GM12878 (cell line): ENCODE measurements around the gene ITGB5. TPM values are rescaled to one million over a fixed set of nuclear protein-coding genes. Genes with fewer than 3 reads are reported as not detected.

Experiments
- ATAC-seq: fragments of 200-7000 bp; cut with Tn5 transposase; 3 replicates; pipeline ENCODE4 v1.9.1; 2020; ENCODE audit warnings: mild to moderate bottlenecking, moderate library complexity
- BruUV-seq: library from RNA; stranded (reverse); fragments of 400-500 nt; replicated peaks from 2 replicates; lab custom pipeline; 2021; lab: Mats Ljungman, UMichigan
- CTCF ChIA-PET: fragments of 300-600 bp; sonication (Branson Sonifier 250); formaldehyde crosslinking; extraction: SDS; loops from one replicate; lab custom pipeline; 2021; ENCODE audit warnings: inconsistent platforms; lab: Yijun Ruan, JAX
- POLR2A ChIA-PET: fragments of 350-600 bp; formaldehyde crosslinking; extraction: SDS; loops from one replicate; lab custom pipeline; 2021; ENCODE audit warnings: inconsistent platforms; lab: Charles Lee
- RAD21 ChIA-PET: fragments of 300-600 bp; sonication (Branson Sonifier 250); formaldehyde crosslinking; loops from one replicate; lab custom pipeline; 2023; ENCODE audit warnings: antibody characterized with exemption; ENCODE audit not compliant: unreplicated experiment; lab: Charles Lee
- SMC1A ChIA-PET: fragments of 300-600 bp; sonication (Branson Sonifier 250); formaldehyde crosslinking; loops from one replicate; lab custom pipeline; 2023; ENCODE audit not compliant: unreplicated experiment, uncharacterized antibody; lab: Charles Lee
- DNase-seq: peaks from one replicate; pipeline ENCODE4 v3.0.0-alpha.2; 2011; ENCODE audit warnings: low read depth, low spot score
- FAIRE-seq: peaks from 3 replicates; lab custom pipeline; 2011; peaks lifted over from hg19 to GRCh38; lab: Jason Lieb, UNC
- H2AFZ ChIP-seq: 2 replicates; pipeline ENCODE4 v1.6.0; 2011; ENCODE audit warnings: low read depth, low read length, control low read depth; ENCODE audit not compliant: control insufficient read depth
- H3K27ac ChIP-seq: 2 replicates; pipeline ENCODE4 v1.5.1; 2011; ENCODE audit warnings: control low read depth; ENCODE audit not compliant: control insufficient read depth, insufficient read depth
- H3K27me3 ChIP-seq, 2 experiments: replicated peaks in 1 of 2; 2 replicates each; pipeline versions ENCODE4 v1.6.0 to v1.6.1; 2011; ENCODE audit warnings: low read length in 1 of 2; ENCODE audit not compliant: control insufficient read depth in 2 of 2, insufficient read depth in 2 of 2
- H3K36me3 ChIP-seq, 2 experiments: 2 replicates each; pipeline ENCODE4 v1.5.1; 2011; ENCODE audit warnings: low read length in 1 of 2; ENCODE audit not compliant: control insufficient read depth in 2 of 2, insufficient read depth in 2 of 2
- H3K4me1 ChIP-seq: 2 replicates; pipeline ENCODE4 v1.6.1; 2011; ENCODE audit warnings: mild to moderate bottlenecking, low read length, moderate library complexity, mixed read lengths; ENCODE audit not compliant: control insufficient read depth, insufficient read depth
- H3K4me2 ChIP-seq: 2 replicates; pipeline ENCODE4 v1.6.0; 2011; ENCODE audit warnings: control low read depth; ENCODE audit not compliant: control insufficient read depth, insufficient read depth
- H3K4me3 ChIP-seq: fragments of 200-600 bp; sonication (generic); 2 replicates; pipeline ENCODE4 v1.5.1; 2016
- H3K79me2 ChIP-seq: 2 replicates; pipeline ENCODE4 v1.6.0; 2011; ENCODE audit warnings: low read length; ENCODE audit not compliant: control insufficient read depth, insufficient read depth
- H3K9ac ChIP-seq: 2 replicates; pipeline ENCODE4 v1.8.0; 2011; ENCODE audit warnings: low read length, control low read depth, mixed read lengths; ENCODE audit not compliant: control insufficient read depth, insufficient read depth
- H3K9me3 ChIP-seq: replicated peaks from 3 replicates; pipeline ENCODE4 v1.5.1; 2011; ENCODE audit warnings: mild to moderate bottlenecking, low read length; ENCODE audit not compliant: control insufficient read depth, insufficient read depth
- H4K20me1 ChIP-seq: 2 replicates; pipeline ENCODE4 v1.6.0; 2011; ENCODE audit not compliant: control insufficient read depth, insufficient read depth
- CEBPB ChIP-seq, 2 experiments: fragments of 150-350 bp in 1 of 2; IDR thresholded peaks; 2 replicates each; pipeline ENCODE4 v1.6.1; 2012 to 2014; ENCODE audit warnings: low read depth in 2 of 2, low read length in 2 of 2, borderline replicate concordance in 1 of 2, inconsistent platforms in 1 of 2
- CHD2 ChIP-seq: IDR thresholded peaks from 2 replicates; pipeline ENCODE4 v1.6.1; 2011; ENCODE audit warnings: low read depth, low read length, improper control_type of control experiment, borderline replicate concordance
- HCFC1 ChIP-seq: fragments of 150-350 bp; IDR thresholded peaks from 2 replicates; pipeline ENCODE4 v1.6.1; 2014; ENCODE audit warnings: low read length
- MEF2B ChIP-seq: fragments of 450-650 bp; IDR thresholded peaks from 2 replicates; pipeline ENCODE4 v1.6.1; 2018; ENCODE audit warnings: mild to moderate bottlenecking, moderate library complexity; ENCODE audit not compliant: partially characterized antibody, poor library complexity, severe bottlenecking
- MXI1 ChIP-seq: fragments of 150-350 bp; IDR thresholded peaks from 2 replicates; pipeline ENCODE4 v1.6.1; 2011; ENCODE audit warnings: low read depth, mild to moderate bottlenecking, inconsistent platforms, low read length, improper control_type of control experiment
- SREBF1 ChIP-seq: IDR thresholded peaks from 2 replicates; pipeline ENCODE4 v1.6.1; 2012; ENCODE audit warnings: mild to moderate bottlenecking, low read length
- SUPT20H ChIP-seq: IDR thresholded peaks from 2 replicates; pipeline ENCODE4 v1.6.1; 2011; ENCODE audit warnings: low read depth, mild to moderate bottlenecking, low read length, moderate library complexity, borderline replicate concordance; ENCODE audit not compliant: control insufficient read depth
- ZBED1 ChIP-seq: IDR thresholded peaks from 2 replicates; pipeline ENCODE4 v1.6.1; 2016; ENCODE audit warnings: borderline replicate concordance
- WGBS: methylation state at CpG from one replicate; pipeline ENCODE4 v1.1.6; 2016; ENCODE audit warnings: low lambda C conversion rate; ENCODE audit not compliant: insufficient replicate concordance, insufficient coverage; ENCODE audit errors: missing lambda C conversion rate; 5-methylcytosine and 5-hydroxymethylcytosine counted together
- in situ Hi-C: fragments of 300-500 bp; cut with MboI; formaldehyde crosslinking; loops from 9 replicates; pipeline ENCODE4 v1.14.3; 2018; ENCODE audit warnings: mixed read lengths
- intact Hi-C: fragments of 100-400 bp; cut with micrococcal nuclease; formaldehyde crosslinking; loops from one replicate; pipeline ENCODE4 v1.14.2; 2022; ENCODE audit not compliant: unreplicated experiment
- polyA plus RNA-seq, 11 experiments: library from polyadenylated mRNA; depleted of rRNA in 4 of 11; unstranded in 6 of 11; stranded (reverse) in 5 of 11; fragments of >200 nt; fragmentation: Nextera tagmentation in 4 of 11; fragmentation: Illumina TruSeq in 1 of 11; extraction: Ambion mirVana in 4 of 11; extraction: Trizol in 1 of 11; gene quantifications; 1 replicate in 1 of 11; 2 replicates in 10 of 11; pipeline versions ENCODE4 v1.2.1 to v1.2.3, GENCODE V29; 2011 to 2016; ENCODE audit warnings: inconsistent platforms in 2 of 11, missing spikeins in 2 of 11, low read depth in 1 of 11
- total RNA-seq, 4 experiments: library from RNA; depleted of rRNA in 3 of 4; stranded (reverse); fragments of >200 nt in 3 of 4; fragmentation: Illumina TruSeq in 1 of 4; extraction: Trizol in 1 of 4; gene quantifications; 2 replicates each; pipeline versions ENCODE4 v1.2.1 to v1.2.3, GENCODE V29; 2013 to 2021
- TF ChIP-seq, protein P1 (sequence below): IDR thresholded peaks from 2 replicates; pipeline ENCODE4 v1.6.1; 2012; ENCODE audit warnings: low read length, inconsistent platforms
- TF ChIP-seq, protein P2 (sequence below): fragments of 450-650 bp; IDR thresholded peaks from 2 replicates; pipeline ENCODE4 v1.6.1; 2016; ENCODE audit warnings: mild to moderate bottlenecking
- TF ChIP-seq, protein P3 (sequence below): fragments of 450-650 bp; IDR thresholded peaks from 2 replicates; pipeline ENCODE4 v1.6.1; 2018; ENCODE audit warnings: borderline replicate concordance, mild to moderate bottlenecking; ENCODE audit not compliant: partially characterized antibody
- TF ChIP-seq, protein P4 (sequence below): IDR thresholded peaks from 2 replicates; pipeline ENCODE4 v1.6.1; 2011; ENCODE audit warnings: borderline replicate concordance, low read depth, mild to moderate bottlenecking, moderate library complexity, low read length; ENCODE audit not compliant: insufficient read depth, poor library complexity, severe bottlenecking

Gene ITGB5
- total and polyA plus RNA-seq, 10 of the 15 experiments (the other 5 are each of a cell fraction or from before 2014, with no cell fraction given): 0.05 to 10.0 (median 0.83) TPM; not detected in 2

DNA sequence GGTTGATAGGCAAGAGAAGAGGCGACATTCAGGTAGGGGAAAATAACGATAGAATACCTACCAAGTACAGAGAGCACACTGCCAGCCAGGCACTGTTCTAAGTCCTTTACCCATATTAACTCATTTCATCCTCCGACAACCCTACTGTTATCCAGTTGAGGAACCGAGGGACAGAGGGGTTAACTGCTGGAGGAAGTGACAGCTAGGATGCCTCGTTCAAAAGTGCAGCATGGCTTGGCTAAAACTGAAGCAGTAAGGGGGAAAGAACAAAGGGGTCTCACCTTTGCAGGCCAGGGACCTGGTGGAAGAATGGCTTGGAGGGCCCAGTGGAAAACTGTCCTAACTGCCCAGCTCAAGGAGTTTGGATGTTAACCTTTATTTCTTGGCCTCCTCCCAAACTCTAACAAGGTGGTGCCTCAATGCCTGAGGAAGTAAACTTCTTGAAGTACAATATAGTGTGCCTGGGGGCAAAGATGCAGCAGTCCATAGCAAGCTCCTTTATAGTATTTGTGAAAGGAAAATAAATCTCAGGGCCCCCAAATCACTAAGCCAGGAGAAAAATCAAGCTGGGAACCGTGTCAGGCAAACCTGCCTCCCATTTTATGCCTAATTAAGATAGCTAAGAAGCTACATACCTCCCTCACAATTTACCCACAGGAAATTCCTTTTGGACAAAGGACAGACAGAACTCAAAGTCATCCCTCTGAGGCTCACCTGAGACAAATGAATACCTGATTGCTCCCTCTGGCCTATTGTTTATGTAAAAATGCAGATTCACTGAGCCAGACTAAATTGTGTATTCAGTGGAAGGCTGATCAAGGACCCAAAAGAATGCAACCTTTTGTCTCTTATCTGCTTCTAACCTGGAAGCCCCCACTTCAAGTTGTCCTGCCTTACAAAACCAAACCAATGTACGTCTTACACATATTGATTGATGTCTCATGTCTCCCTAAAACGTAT lies 1.6 kb upstream of the ITGB5 start:
- intact Hi-C loops: no loop called here
- RAD21 ChIA-PET: interaction anchor here (1.3 to 1.9 kb wide), 2 partner anchors 12 to 127 kb away, joined by 4 to 9 read pairs; no protein-coding TSS in a partner anchor
- in situ Hi-C loops: no loop called here

More for the DNA sequence above, 1.6 kb upstream of the ITGB5 start:
- H3K27me3 ChIP-seq: peaks cover 0 to 4% of the 10 kb centered on the region in 2 experiments; a peak in 3 of 4 replicates
- no peaks in the 10 kb centered on the region for H3K9me3 ChIP-seq
- H3K27ac ChIP-seq: no peak overlapping the region
- SMC1A ChIA-PET: interaction anchor here (1.3 to 2.3 kb wide), 4 partner anchors 9 to 127 kb away, joined by 3 to 12 read pairs (median 3); no protein-coding TSS in a partner anchor
- no peaks in the 10 kb centered on the region for H3K4me1 ChIP-seq
- 42% methylated on average over 8 of the region's 8 CpGs for WGBS
- POLR2A ChIA-PET: interaction anchor here (2.0 kb wide), 1 partner anchor 12 kb away, joined by 10 read pairs; no protein-coding TSS in a partner anchor
- H3K79me2 ChIP-seq: no peaks in the 10 kb centered on the region
- BruUV-seq: no TSS peak
- H4K20me1 ChIP-seq: no peaks in the 10 kb centered on the region
- DNase-seq (no peak), FAIRE-seq (peak; percentile 7)
- CTCF ChIA-PET: interaction anchor here (0.8 to 4.3 kb wide), 3 partner anchors 11 to 128 kb away, joined by 3 to 25 read pairs (median 9); no protein-coding TSS in a partner anchor
- H2AFZ ChIP-seq: no peak overlapping the region
- TF ChIP-seq ZBED1: no peak
- no peak for TF ChIP-seq SUPT20H
- TF ChIP-seq SREBF1: no peak
- TF ChIP-seq MEF2B: no peak
- TF ChIP-seq, protein P1, sequence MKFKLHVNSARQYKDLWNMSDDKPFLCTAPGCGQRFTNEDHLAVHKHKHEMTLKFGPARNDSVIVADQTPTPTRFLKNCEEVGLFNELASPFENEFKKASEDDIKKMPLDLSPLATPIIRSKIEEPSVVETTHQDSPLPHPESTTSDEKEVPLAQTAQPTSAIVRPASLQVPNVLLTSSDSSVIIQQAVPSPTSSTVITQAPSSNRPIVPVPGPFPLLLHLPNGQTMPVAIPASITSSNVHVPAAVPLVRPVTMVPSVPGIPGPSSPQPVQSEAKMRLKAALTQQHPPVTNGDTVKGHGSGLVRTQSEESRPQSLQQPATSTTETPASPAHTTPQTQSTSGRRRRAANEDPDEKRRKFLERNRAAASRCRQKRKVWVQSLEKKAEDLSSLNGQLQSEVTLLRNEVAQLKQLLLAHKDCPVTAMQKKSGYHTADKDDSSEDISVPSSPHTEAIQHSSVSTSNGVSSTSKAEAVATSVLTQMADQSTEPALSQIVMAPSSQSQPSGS: no peak
- TF ChIP-seq HCFC1: no peak
- no peak for TF ChIP-seq CHD2
- no peak for TF ChIP-seq CEBPB (IDR thresholded peaks at IDR 0.05; ENCODE audit: borderline replicate concordance in 1 of 2, low read depth in 2 of 2, low read length in 2 of 2)
- TF ChIP-seq, protein P2, sequence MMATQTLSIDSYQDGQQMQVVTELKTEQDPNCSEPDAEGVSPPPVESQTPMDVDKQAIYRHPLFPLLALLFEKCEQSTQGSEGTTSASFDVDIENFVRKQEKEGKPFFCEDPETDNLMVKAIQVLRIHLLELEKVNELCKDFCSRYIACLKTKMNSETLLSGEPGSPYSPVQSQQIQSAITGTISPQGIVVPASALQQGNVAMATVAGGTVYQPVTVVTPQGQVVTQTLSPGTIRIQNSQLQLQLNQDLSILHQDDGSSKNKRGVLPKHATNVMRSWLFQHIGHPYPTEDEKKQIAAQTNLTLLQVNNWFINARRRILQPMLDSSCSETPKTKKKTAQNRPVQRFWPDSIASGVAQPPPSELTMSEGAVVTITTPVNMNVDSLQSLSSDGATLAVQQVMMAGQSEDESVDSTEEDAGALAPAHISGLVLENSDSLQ: no peak
- TF ChIP-seq, protein P3, sequence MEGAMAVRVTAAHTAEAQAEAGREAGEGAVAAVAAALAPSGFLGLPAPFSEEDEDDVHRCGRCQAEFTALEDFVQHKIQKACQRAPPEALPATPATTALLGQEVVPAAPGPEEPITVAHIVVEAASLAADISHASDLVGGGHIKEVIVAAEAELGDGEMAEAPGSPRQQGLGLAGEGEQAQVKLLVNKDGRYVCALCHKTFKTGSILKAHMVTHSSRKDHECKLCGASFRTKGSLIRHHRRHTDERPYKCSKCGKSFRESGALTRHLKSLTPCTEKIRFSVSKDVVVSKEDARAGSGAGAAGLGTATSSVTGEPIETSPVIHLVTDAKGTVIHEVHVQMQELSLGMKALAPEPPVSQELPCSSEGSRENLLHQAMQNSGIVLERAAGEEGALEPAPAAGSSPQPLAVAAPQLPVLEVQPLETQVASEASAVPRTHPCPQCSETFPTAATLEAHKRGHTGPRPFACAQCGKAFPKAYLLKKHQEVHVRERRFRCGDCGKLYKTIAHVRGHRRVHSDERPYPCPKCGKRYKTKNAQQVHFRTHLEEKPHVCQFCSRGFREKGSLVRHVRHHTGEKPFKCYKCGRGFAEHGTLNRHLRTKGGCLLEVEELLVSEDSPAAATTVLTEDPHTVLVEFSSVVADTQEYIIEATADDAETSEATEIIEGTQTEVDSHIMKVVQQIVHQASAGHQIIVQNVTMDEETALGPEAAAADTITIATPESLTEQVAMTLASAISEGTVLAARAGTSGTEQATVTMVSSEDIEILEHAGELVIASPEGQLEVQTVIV: no peak
- TF ChIP-seq MXI1: no peak
- TF ChIP-seq, protein P4, sequence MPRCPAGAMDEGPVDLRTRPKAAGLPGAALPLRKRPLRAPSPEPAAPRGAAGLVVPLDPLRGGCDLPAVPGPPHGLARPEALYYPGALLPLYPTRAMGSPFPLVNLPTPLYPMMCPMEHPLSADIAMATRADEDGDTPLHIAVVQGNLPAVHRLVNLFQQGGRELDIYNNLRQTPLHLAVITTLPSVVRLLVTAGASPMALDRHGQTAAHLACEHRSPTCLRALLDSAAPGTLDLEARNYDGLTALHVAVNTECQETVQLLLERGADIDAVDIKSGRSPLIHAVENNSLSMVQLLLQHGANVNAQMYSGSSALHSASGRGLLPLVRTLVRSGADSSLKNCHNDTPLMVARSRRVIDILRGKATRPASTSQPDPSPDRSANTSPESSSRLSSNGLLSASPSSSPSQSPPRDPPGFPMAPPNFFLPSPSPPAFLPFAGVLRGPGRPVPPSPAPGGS: no peak
- TF ChIP-seq, all 136 proteins: peak for 0
- Histone ChIP-seq H3K9ac (no peak overlapping the region), H3K4me2 (no peak overlapping the region), H3K36me3 (no peaks in the 10 kb centered on the region), H3K4me3 (no peak overlapping the region)
- no peak for ATAC-seq
